NCI-H82 treated with DMSO at 0.1 percent for 48 hours (cell line): ENCODE results near the gene NHERF2.
"Not testable (repeated sequence)": the region's sequence is repeated elsewhere in the genome, so short reads cannot be mapped to it uniquely, and the experiment has no call there.

Experiments
- DNase-seq: peaks from one replicate; lab custom pipeline; 2025; ENCODE audit not compliant: unreplicated experiment; lab: John Stamatoyannopoulos, UW

The NHERF2 gene

GRCh38 chr16:2005646-2006045, 21.1 kb upstream of the NHERF2 start:
- DNase-seq = no peak

- no peak for DNase-seq
These were observed 20.4 kb upstream of the NHERF2 start for GRCh38 chr16:2006317-2006716.

GRCh38 chr16:2007081-2007836, 19.4 kb upstream of the NHERF2 start:
- no peak for DNase-seq

GRCh38 chr16:2008009-2008526, 18.6 kb upstream of the NHERF2 start:
- DNase-seq = no peak

GRCh38 chr16:2008631-2009163, 18.0 kb upstream of the NHERF2 start:
- DNase-seq = no peak

GRCh38 chr16:2009164-2009711, 17.5 kb upstream of the NHERF2 start:
- no peak for DNase-seq

GRCh38 chr16:2009791-2010510, 16.8 kb upstream of the NHERF2 start, which contains the start of gene ZNF598:
ZNF598 (minus strand) TSS chr16:2009821.
- DNase-seq = peak; percentile 64

GRCh38 chr16:2011726-2012125, 15.0 kb upstream of the NHERF2 start:
- DNase-seq = not testable (repeated sequence)

- no peak for DNase-seq
These were observed 13.2 kb upstream of the NHERF2 start for GRCh38 chr16:2013527-2013926.

GRCh38 chr16:2015117-2015946, 11.4 kb upstream of the NHERF2 start:
- DNase-seq = peak; percentile 70

GRCh38 chr16:2015947-2016208, 10.8 kb upstream of the NHERF2 start:
- no peak for DNase-seq

GRCh38 chr16:2016407-2016922, 10.2 kb upstream of the NHERF2 start:
- DNase-seq = no peak

GRCh38 chr16:2019518-2019920, 7.2 kb upstream of the NHERF2 start, which contains the start of gene NPW:
NPW (plus strand) TSS chr16:2019785.
- DNase-seq = peak; percentile 14

GRCh38 chr16:2019921-2020831, 6.5 kb upstream of the NHERF2 start:
- DNase-seq = no peak

GRCh38 chr16:2022723-2023091, 4.0 kb upstream of the NHERF2 start:
- DNase-seq = no peak

- DNase-seq = peak; percentile 80
These were observed 3.3 kb upstream of the NHERF2 start for GRCh38 chr16:2023092-2024031.

- DNase-seq = no peak
These were observed 2.7 kb upstream of the NHERF2 start for GRCh38 chr16:2024032-2024420.

GRCh38 chr16:2025251-2025650, 1.5 kb upstream of the NHERF2 start:
- DNase-seq = no peak
